OCI-LY7 (cell line): ENCODE data around the gene CHPF2. TPM values are rescaled to one million over a fixed set of nuclear protein-coding genes. Genes with fewer than 3 reads are reported as not detected.

ENCODE experiments used
- BruUV-seq: library from RNA; stranded (reverse); fragments of 400-500 nt; replicated peaks from 2 replicates; lab custom pipeline; 2021; lab: Mats Ljungman, UMichigan
- CTCF ChIA-PET: fragments of 300-600 bp; sonication (Branson Sonifier 250); formaldehyde crosslinking; loops from one replicate; lab custom pipeline; 2022; ENCODE audit warnings: antibody characterized with exemption; ENCODE audit not compliant: unreplicated experiment; lab: Charles Lee
- POLR2A ChIA-PET: fragments of 300-600 bp; sonication (Branson Sonifier 250); formaldehyde crosslinking; loops from one replicate; lab custom pipeline; 2022; ENCODE audit warnings: antibody characterized with exemption; lab: Charles Lee
- DNase-seq: peaks from one replicate; pipeline ENCODE4 v3.0.0-alpha.2; 2015; ENCODE audit warnings: low spot score
- H2AFZ ChIP-seq: fragments of 200-600 bp; sonication (generic), shearing (Covaris generic); 2 replicates; pipeline ENCODE4 v1.6.1; 2014; ENCODE audit warnings: mild to moderate bottlenecking, antibody characterized with exemption, low read length, moderate library complexity
- H3K27ac ChIP-seq: fragments of 200-600 bp; sonication (generic); 2 replicates; pipeline ENCODE4 v1.5.1; 2014; ENCODE audit warnings: mixed run types, low read depth, mild to moderate bottlenecking, moderate library complexity, low read length, inconsistent platforms; ENCODE audit not compliant: poor library complexity, severe bottlenecking
- H3K36me3 ChIP-seq: fragments of 200-600 bp; sonication (generic); 2 replicates; pipeline ENCODE4 v1.6.1; 2014; ENCODE audit warnings: mild to moderate bottlenecking, antibody characterized with exemption, low read length, moderate library complexity, mixed read lengths; ENCODE audit not compliant: insufficient read depth
- H3K4me1 ChIP-seq: fragments of 200-600 bp; sonication (generic); 2 replicates; pipeline ENCODE4 v1.5.1; 2014; ENCODE audit warnings: mild to moderate bottlenecking, low read length; ENCODE audit not compliant: insufficient read depth, poor library complexity, severe bottlenecking
- H3K4me2 ChIP-seq: fragments of 200-600 bp; sonication (generic); 2 replicates; pipeline ENCODE4 v1.6.1; 2014; ENCODE audit warnings: mild to moderate bottlenecking, low read length
- H3K4me3 ChIP-seq: fragments of 200-600 bp; sonication (generic); 2 replicates; pipeline ENCODE4 v1.5.1; 2014; ENCODE audit warnings: mild to moderate bottlenecking, low read depth, low read length; ENCODE audit not compliant: poor library complexity, severe bottlenecking
- H3K79me2 ChIP-seq: fragments of 200-600 bp; sonication (generic); 2 replicates; pipeline ENCODE4 v1.6.1; 2016; ENCODE audit warnings: low read depth, mild to moderate bottlenecking, low read length, moderate library complexity, mixed read lengths; ENCODE audit not compliant: insufficient read depth
- H3K9me2 ChIP-seq: fragments of 200-600 bp; sonication (generic); 2 replicates; pipeline ENCODE4 v1.6.1; 2016; ENCODE audit warnings: mild to moderate bottlenecking, low read length, mixed read lengths; ENCODE audit not compliant: insufficient read depth
- H3K9me3 ChIP-seq: fragments of 200-600 bp; sonication (generic); 2 replicates; pipeline ENCODE4 v1.6.1; 2014; ENCODE audit warnings: mild to moderate bottlenecking, mixed run types, low read length, mixed read lengths
- H4K20me1 ChIP-seq: fragments of 200-600 bp; sonication (generic); 2 replicates; pipeline ENCODE4 v1.6.1; 2014; ENCODE audit warnings: mild to moderate bottlenecking, antibody characterized with exemption, low read length, moderate library complexity, mixed read lengths; ENCODE audit not compliant: insufficient read depth
- CTCF ChIP-seq: fragments of 200-600 bp; sonication (generic); conservative IDR thresholded peaks from 2 replicates; pipeline ENCODE4 v1.5.1; 2014; ENCODE audit warnings: mild to moderate bottlenecking, antibody characterized with exemption, low read length, moderate library complexity, mixed read lengths
- EZH2phosphoT487 ChIP-seq: fragments of 200-600 bp; sonication (generic); IDR thresholded peaks from 2 replicates; pipeline ENCODE4 v1.6.1; 2018; ENCODE audit warnings: low read depth, borderline replicate concordance, mild to moderate bottlenecking, mixed run types, antibody characterized with exemption, low read length, moderate library complexity, mixed read lengths
- intact Hi-C: fragments of 100-400 bp; cut with micrococcal nuclease; formaldehyde crosslinking; loops from one replicate; pipeline ENCODE4 v1.10.0; 2022; ENCODE audit not compliant: unreplicated experiment
- total RNA-seq, 2 experiments: library from RNA; depleted of rRNA in 1 of 2; stranded (reverse); fragments of >200 nt in 1 of 2; shearing (Covaris generic) in 1 of 2; gene quantifications; 2 replicates each; pipeline ENCODE4 v1.2.3, GENCODE V29; 2014 to 2022

CHPF2 gene
- total RNA-seq, 2 experiments from 2014 or later, result 27.0 to 29.8 TPM

- Histone ChIP-seq H3K4me2 (peak overlapping the region; percentile 77), H3K27ac (no peak overlapping the region), H3K36me3 (no peaks in the 10 kb centered on the region), H2AFZ (peak overlapping the region; percentile 63), H3K9me2 (no peaks in the 10 kb centered on the region), H3K4me1 (peaks cover 33% of the 10 kb centered on the region), H3K79me2 (no peaks in the 10 kb centered on the region), H4K20me1 (no peaks in the 10 kb centered on the region), H3K9me3 (no peaks in the 10 kb centered on the region), H3K4me3 (peak overlapping the region; percentile 52)
- TF ChIP-seq EZH2phosphoT487 (no peak), CTCF (no peak)
- POLR2A ChIA-PET, result interaction anchor here (0.6 kb wide), 1 partner anchor 204 kb away, joined by 4 read pairs; no protein-coding TSS in a partner anchor
- peak; percentile 55 for DNase-seq
- BruUV-seq, result no TSS peak
- intact Hi-C loops, result no loop called here
- CTCF ChIA-PET, result interaction anchor here (1.6 kb wide), 1 partner anchor 8 kb away, joined by 6 read pairs; no protein-coding TSS in a partner anchor
Observed at GRCh38 chr7:151251689-151252560, 19.6 kb downstream of the CHPF2 start.

GRCh38 chr7:151252561-151252835 lies 20.2 kb downstream of the CHPF2 start:
- Histone ChIP-seq H3K27ac (no peak overlapping the region), H3K4me2 (peak overlapping the region; percentile 77; the same call in 1 of the 2 replicates), H3K9me2 (no peaks in the 10 kb centered on the region), H3K79me2 (no peaks in the 10 kb centered on the region), H3K36me3 (no peaks in the 10 kb centered on the region), H3K9me3 (no peaks in the 10 kb centered on the region), H3K4me3 (no peak overlapping the region), H3K4me1 (peaks cover 31% of the 10 kb centered on the region), H2AFZ (no peak overlapping the region), H4K20me1 (no peaks in the 10 kb centered on the region)
- TF ChIP-seq EZH2phosphoT487 (no peak), CTCF (no peak)
- POLR2A ChIA-PET, result no interaction called here
- no peak for DNase-seq
- CTCF ChIA-PET, result interaction anchor here (1.6 kb wide), 1 partner anchor 9 kb away, joined by 6 read pairs; no protein-coding TSS in a partner anchor
- intact Hi-C loops, result no loop called here
- BruUV-seq, result no TSS peak
